H9 (cell line): ENCODE measurements around the gene PAH. TPM values are rescaled to one million over a fixed set of nuclear protein-coding genes. Genes with fewer than 3 reads are reported as not detected.

Source experiments
- DNase-seq: peaks from one replicate; pipeline ENCODE4 v3.0.0-alpha.2; 2017
- H2AFZ ChIP-seq: one replicate; pipeline ENCODE4 v1.6.1; 2013; ENCODE audit warnings: mild to moderate bottlenecking, low read length, control low read depth, moderate library complexity
- H2AK5ac ChIP-seq: 2 replicates; pipeline ENCODE4 v1.6.1; 2013; ENCODE audit warnings: low read length, control low read depth, mixed read lengths; ENCODE audit not compliant: insufficient read length
- H2BK120ac ChIP-seq: one replicate; pipeline ENCODE4 v1.6.1; 2013; ENCODE audit warnings: low read depth, mild to moderate bottlenecking, low read length, control low read depth, inconsistent platforms; ENCODE audit not compliant: poor library complexity, severe bottlenecking
- H2BK12ac ChIP-seq: 2 replicates; pipeline ENCODE4 v1.6.1; 2013; ENCODE audit warnings: low read length, control low read depth, mixed read lengths, low read depth; ENCODE audit not compliant: insufficient read length
- H2BK15ac ChIP-seq: 2 replicates; pipeline ENCODE4 v1.6.1; 2013; ENCODE audit warnings: low read depth, low read length, control low read depth
- H2BK20ac ChIP-seq: one replicate; pipeline ENCODE4 v1.6.1; 2013; ENCODE audit warnings: low read depth, mild to moderate bottlenecking, low read length, control low read depth, inconsistent platforms; ENCODE audit not compliant: poor library complexity, severe bottlenecking
- H2BK5ac ChIP-seq: 2 replicates; pipeline ENCODE4 v1.6.1; 2013; ENCODE audit warnings: low read length, control low read depth, mixed read lengths; ENCODE audit not compliant: insufficient read length
- H3K14ac ChIP-seq: 2 replicates; pipeline ENCODE4 v1.6.1; 2013; ENCODE audit warnings: low read length, control low read depth; ENCODE audit not compliant: insufficient read depth
- H3K18ac ChIP-seq: 2 replicates; pipeline ENCODE4 v1.6.1; 2013; ENCODE audit warnings: low read depth, mild to moderate bottlenecking, mixed read lengths, low read length, control low read depth; ENCODE audit not compliant: insufficient read length
- H3K23ac ChIP-seq: 2 replicates; pipeline ENCODE4 v1.6.1; 2013; ENCODE audit warnings: low read length, control low read depth, mixed read lengths, low read depth; ENCODE audit not compliant: insufficient read length
- H3K23me2 ChIP-seq: 2 replicates; pipeline ENCODE4 v1.6.1; 2013; ENCODE audit warnings: low read depth, mild to moderate bottlenecking, mixed read lengths, low read length, control low read depth; ENCODE audit not compliant: insufficient read length, poor library complexity, severe bottlenecking
- H3K27ac ChIP-seq: 2 replicates; pipeline ENCODE4 v1.5.1; 2013; ENCODE audit warnings: low read length, control low read depth, mixed read lengths, low read depth; ENCODE audit not compliant: insufficient read length
- H3K27me3 ChIP-seq: 2 replicates; pipeline ENCODE4 v1.6.1; 2013; ENCODE audit warnings: low read length, control low read depth, inconsistent platforms; ENCODE audit not compliant: insufficient read depth
- H3K4ac ChIP-seq: 2 replicates; pipeline ENCODE4 v1.6.1; 2013; ENCODE audit warnings: low read depth, mild to moderate bottlenecking, control low read depth, inconsistent platforms, low read length, moderate library complexity
- H3K4me1 ChIP-seq: 2 replicates; pipeline ENCODE4 v1.6.1; 2013; ENCODE audit warnings: low read length, control low read depth, inconsistent platforms; ENCODE audit not compliant: insufficient read depth
- H3K4me2 ChIP-seq: 2 replicates; pipeline ENCODE4 v1.6.1; 2013; ENCODE audit warnings: low read length, control low read depth, mixed read lengths; ENCODE audit not compliant: insufficient read length, insufficient read depth
- H3K56ac ChIP-seq: 2 replicates; pipeline ENCODE4 v1.6.1; 2013; ENCODE audit warnings: low read depth, mild to moderate bottlenecking, mixed read lengths, low read length, control low read depth; ENCODE audit not compliant: insufficient read length
- H3K79me1 ChIP-seq: 2 replicates; pipeline ENCODE4 v1.6.1; 2013; ENCODE audit warnings: low read depth, mild to moderate bottlenecking, moderate library complexity, low read length, control low read depth, inconsistent platforms; ENCODE audit not compliant: insufficient read depth, poor library complexity, severe bottlenecking
- H3K79me2 ChIP-seq: 2 replicates; pipeline ENCODE4 v1.6.1; 2013; ENCODE audit warnings: low read length, control low read depth, inconsistent platforms; ENCODE audit not compliant: insufficient read depth
- H3K9ac ChIP-seq: 2 replicates; pipeline ENCODE4 v1.6.1; 2013; ENCODE audit warnings: low read length, control low read depth, mixed read lengths; ENCODE audit not compliant: insufficient read length; ENCODE audit errors: extremely low read depth
- H3K9me3 ChIP-seq: one replicate; pipeline ENCODE4 v1.6.1; 2013; ENCODE audit warnings: low read depth, low read length, inconsistent platforms; ENCODE audit not compliant: control insufficient read depth
- H3T11ph ChIP-seq: one replicate; pipeline ENCODE4 v1.6.1; 2013; ENCODE audit warnings: mild to moderate bottlenecking, low read length, control low read depth, inconsistent platforms
- H4K20me1 ChIP-seq: one replicate; pipeline ENCODE4 v1.6.1; 2013; ENCODE audit not compliant: control insufficient read depth, insufficient read length, insufficient read depth
- H4K5ac ChIP-seq: 2 replicates; pipeline ENCODE4 v1.6.1; 2013; ENCODE audit warnings: low read depth, mild to moderate bottlenecking, mixed read lengths, low read length, control low read depth; ENCODE audit not compliant: insufficient read length
- H4K8ac ChIP-seq: replicated peaks from 2 replicates; pipeline ENCODE4 v1.6.1; 2013; ENCODE audit warnings: low read length, control low read depth, mixed read lengths, low read depth; ENCODE audit not compliant: insufficient read length
- H4K91ac ChIP-seq: 2 replicates; pipeline ENCODE4 v1.6.1; 2013; ENCODE audit warnings: low read depth, mild to moderate bottlenecking, moderate library complexity, mixed read lengths, low read length, control low read depth; ENCODE audit not compliant: insufficient read length
- H3K27ac Mint-ChIP-seq, 3 experiments: 2 replicates in 2 of 3; 3 replicates in 1 of 3; pipeline ENCODE4 v1.8.0; 2020 to 2021; ENCODE audit warnings: mixed read lengths in 3 of 3, mild to moderate bottlenecking in 1 of 3, moderate library complexity in 1 of 3
- H3K27me3 Mint-ChIP-seq: 2 replicates; pipeline ENCODE4 v1.8.0; 2021; ENCODE audit warnings: low read depth, mild to moderate bottlenecking, moderate library complexity, mixed read lengths
- H3K36me3 Mint-ChIP-seq, 3 experiments: 2 replicates in 2 of 3; 3 replicates in 1 of 3; pipeline ENCODE4 v1.8.0; 2020 to 2021; ENCODE audit warnings: low read depth in 3 of 3, mixed read lengths in 3 of 3; ENCODE audit not compliant: insufficient read depth in 1 of 3
- H3K4me1 Mint-ChIP-seq, 2 experiments: 2 replicates each; pipeline ENCODE4 v1.8.0; 2020; ENCODE audit warnings: mixed read lengths in 2 of 2
- H3K4me3 Mint-ChIP-seq, 2 experiments: 2 replicates in 1 of 2; 3 replicates in 1 of 2; pipeline ENCODE4 v1.8.0; 2020 to 2021; ENCODE audit warnings: mild to moderate bottlenecking in 2 of 2, mixed read lengths in 2 of 2, moderate library complexity in 1 of 2
- H3K9me3 Mint-ChIP-seq, 2 experiments: 2 replicates in 1 of 2; 3 replicates in 1 of 2; pipeline ENCODE4 v1.8.0; 2020; ENCODE audit warnings: mild to moderate bottlenecking in 2 of 2, mixed read lengths in 2 of 2, moderate library complexity in 1 of 2
- CTCF ChIP-seq: fragments of 200-600 bp; sonication (generic); conservative IDR thresholded peaks from 3 replicates; pipeline ENCODE4 v1.8.0; 2021; ENCODE audit warnings: antibody characterized with exemption, mild to moderate bottlenecking
- WGBS: extraction: QIAGEN DNeasy Blood & Tissue Kit; methylation state at CpG from one replicate; pipeline ENCODE4 v1.1.7; 2013; ENCODE audit warnings: missing lambda C conversion rate, low lambda C conversion rate, mixed read lengths; ENCODE audit not compliant: insufficient read length; ENCODE audit errors: extremely low coverage; 5-methylcytosine and 5-hydroxymethylcytosine counted together
- total RNA-seq: library from RNA; stranded (reverse); gene quantifications from 2 replicates; pipeline ENCODE4 v1.2.1, GENCODE V29; 2021

PAH gene
- total RNA-seq, 1 experiment from 2014 or later: 6.1 TPM

GRCh38 chr12:102902093-102902492 is 15.0 kb downstream of the PAH start:
- H4K20me1 ChIP-seq: no peaks in the 10 kb centered on the region
- H3T11ph ChIP-seq: no peak overlapping the region
- no peak overlapping the region for H2BK120ac ChIP-seq
- no peak overlapping the region for H3K27ac ChIP-seq
- H3K14ac ChIP-seq: no peak overlapping the region
- no peak overlapping the region for H3K9ac ChIP-seq
- H3K27ac Mint-ChIP-seq: no peak overlapping the region
- H3K23ac ChIP-seq: no peak overlapping the region
- no peaks in the 10 kb centered on the region for H3K4me1 ChIP-seq
- no peak overlapping the region for H3K4me2 ChIP-seq
- no peak overlapping the region for H2BK12ac ChIP-seq
- no peaks in the 10 kb centered on the region for H3K9me3 Mint-ChIP-seq
- H4K8ac ChIP-seq: no peak overlapping the region
- no peak overlapping the region for H3K4ac ChIP-seq
- H4K5ac ChIP-seq: no peak overlapping the region
- H3K36me3 Mint-ChIP-seq: no peaks in the 10 kb centered on the region
- no peak overlapping the region for H2BK15ac ChIP-seq
- H3K27me3 Mint-ChIP-seq: no peaks in the 10 kb centered on the region; the same call in 1 of the 2 replicates
- H3K56ac ChIP-seq: no peak overlapping the region
- no peaks in the 10 kb centered on the region for H3K79me1 ChIP-seq
- TF ChIP-seq CTCF: no peak
- no peaks in the 10 kb centered on the region for H3K23me2 ChIP-seq
- WGBS: no CpG with 5 or more reads among the region's 3 CpGs
- no peak overlapping the region for H2BK5ac ChIP-seq
- no peak overlapping the region for H3K18ac ChIP-seq
- no peaks in the 10 kb centered on the region for H3K9me3 ChIP-seq
- no peaks in the 10 kb centered on the region for H3K4me1 Mint-ChIP-seq
- no peak overlapping the region for H2BK20ac ChIP-seq
- H3K27me3 ChIP-seq: no peaks in the 10 kb centered on the region
- no peak for DNase-seq
- H3K79me2 ChIP-seq: no peaks in the 10 kb centered on the region
- H4K91ac ChIP-seq: no peak overlapping the region
- H2AFZ ChIP-seq: no peak overlapping the region
- H3K4me3 Mint-ChIP-seq: no peak overlapping the region
- no peak overlapping the region for H2AK5ac ChIP-seq
